HG02588 (cell line): ENCODE results near the gene EHD3.

Experiments used
- ATAC-seq: cut with Tn5 transposase; IDR thresholded peaks from one replicate; pipeline ENCODE4 v1.9.1; 2021; ENCODE audit warnings: mild to moderate bottlenecking, moderate library complexity; ENCODE audit not compliant: unreplicated experiment

The EHD3 gene

DNA sequence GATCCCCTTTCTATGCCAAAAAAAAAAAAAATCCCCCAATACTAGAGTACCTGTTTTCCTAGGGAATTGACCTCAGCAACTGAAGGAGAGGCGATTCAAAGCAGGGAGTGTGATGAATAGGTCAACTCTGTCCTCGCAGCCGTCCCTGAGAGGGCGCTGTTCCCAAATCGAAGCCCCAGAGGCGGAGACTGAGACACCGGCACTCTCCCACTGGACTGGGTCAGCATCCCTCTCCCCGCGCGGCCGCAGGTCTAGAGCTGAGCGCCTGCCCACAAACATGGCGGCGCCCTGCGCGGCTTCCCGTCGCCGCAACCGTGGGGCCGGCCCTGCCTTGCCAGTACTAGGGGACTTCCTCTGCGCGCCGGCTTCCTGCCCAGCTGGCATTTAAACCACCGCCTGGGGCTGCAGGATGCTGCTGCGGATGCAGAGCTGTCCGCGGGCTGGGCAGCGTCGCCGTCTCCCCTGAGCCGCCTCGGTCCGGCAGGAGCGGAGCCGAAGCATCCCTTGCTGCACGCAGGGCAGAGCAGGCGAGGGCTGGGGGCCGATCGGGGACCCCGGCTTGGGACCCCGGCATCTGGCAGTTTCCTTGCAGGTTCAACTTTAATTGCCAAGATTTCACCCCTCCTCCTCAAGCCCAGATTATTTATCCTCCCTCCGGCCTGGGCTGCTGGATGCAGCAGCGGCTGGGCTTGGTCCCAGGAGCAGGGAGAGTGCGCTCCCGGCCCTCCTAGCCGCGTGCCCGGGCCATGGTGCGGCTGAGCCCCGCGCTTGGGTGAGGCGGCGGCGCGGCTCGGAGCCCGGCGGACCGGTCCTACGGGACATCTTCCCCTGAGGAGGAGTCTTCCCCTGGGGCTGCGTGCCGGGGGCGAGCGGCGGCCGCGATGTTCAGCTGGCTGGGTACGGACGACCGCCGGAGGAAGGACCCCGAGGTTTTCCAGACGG lies at the start of gene EHD3:
Gene EHD3, plus strand, starts transcription at position 412 of the 942 bp plus-strand sequence. Its CDS starts 470 bp downstream, at position 882.
- peak; percentile 98 for ATAC-seq

DNA sequence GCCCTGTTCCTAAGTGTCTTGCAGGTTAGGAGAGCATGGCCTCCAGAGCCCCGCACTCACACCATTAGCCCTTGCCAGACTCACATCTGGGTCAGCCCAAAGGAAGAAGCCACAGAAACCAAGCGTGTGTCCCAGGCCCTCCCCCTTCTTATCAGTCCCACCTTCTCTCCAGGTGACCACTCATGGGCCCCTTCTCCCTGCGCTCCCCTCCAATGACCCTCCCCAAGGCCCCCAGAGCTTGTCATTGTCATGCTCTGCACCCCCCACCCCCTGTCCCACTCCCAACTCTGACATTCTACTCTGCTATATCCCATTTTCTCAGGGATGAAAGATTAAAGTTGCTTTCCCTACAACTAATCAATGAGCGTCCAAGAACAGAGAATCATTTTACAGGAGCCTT lies 46.8 kb upstream of the EHD3 start:
- no peak for ATAC-seq

DNA sequence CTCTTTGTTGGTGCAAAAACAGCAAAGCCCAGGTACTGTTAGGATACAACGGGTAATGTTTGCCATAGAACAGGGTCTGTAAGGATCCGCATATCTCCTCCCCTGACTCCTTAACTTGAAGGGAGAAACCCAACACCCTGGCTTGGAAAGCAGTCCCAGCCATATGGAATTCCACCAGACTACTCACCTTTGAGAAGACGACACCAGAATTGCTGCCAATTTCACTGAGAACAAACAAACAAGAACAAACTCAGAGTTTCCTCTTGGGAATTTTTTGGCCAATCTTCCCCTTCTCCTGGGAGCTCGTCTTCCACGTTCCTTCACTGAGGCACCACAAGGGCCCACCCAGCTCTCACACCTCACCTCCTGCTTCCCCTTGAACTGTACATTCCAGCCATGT lies 45.8 kb upstream of the EHD3 start:
- no peak for ATAC-seq

DNA sequence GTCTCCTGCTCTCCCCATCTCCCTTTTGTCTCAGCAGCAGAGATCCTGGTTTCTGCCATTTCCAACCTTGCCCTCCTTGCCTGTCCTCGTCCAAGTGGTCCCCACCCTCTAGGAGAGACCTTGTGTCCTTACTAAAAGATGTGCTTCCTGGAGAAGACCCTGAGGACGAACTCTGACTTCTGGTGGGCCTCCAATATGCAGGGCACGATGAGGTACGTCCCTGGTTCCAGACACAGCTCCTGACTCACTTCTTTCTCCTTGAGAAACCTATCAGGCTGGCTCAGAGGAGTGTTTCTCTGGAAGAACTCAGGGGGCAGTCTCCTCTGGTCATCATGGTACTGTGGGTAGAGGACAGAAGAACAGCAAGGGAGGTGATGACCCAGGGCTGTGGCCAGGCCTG lies 44.8 kb upstream of the EHD3 start:
- ATAC-seq, result no peak

DNA sequence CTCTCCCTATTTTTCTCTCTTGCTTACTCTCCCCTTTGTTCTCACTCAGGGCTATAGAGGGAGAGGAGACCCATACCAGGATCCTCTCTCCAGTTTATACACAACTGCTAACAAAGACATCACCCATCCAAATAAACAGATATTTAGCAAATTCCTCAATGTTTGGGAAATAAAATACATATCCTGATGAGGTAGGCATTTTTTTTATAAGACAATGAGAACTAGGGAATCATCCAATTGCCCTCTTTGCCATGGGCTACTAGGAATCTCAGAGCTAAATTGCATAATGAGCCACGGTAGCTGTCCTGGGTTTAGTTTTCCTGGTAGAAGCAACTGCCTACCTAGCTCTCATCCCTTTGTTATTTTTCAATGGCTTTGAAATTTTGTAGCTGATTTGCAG lies 43.8 kb upstream of the EHD3 start:
- ATAC-seq, result no peak

DNA sequence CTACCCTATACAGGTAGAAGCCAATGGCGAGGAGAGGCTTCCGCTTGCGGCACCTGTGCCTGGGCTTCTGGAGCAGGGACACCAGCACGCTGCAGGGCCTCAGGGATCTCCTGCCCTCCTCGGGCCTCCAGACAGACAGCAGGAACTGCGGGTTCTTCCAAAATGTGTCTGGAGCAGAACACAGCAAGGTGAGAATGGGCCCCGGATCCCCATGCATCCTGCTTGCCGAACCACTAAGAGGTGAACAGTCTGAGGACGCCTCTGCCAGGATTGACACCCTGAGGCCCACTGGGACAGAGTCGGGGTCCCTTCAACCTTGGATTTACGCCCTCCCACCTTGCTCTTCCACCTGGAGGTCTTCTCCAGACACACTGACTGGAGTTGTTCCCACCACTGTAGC lies 42.0 kb upstream of the EHD3 start:
- ATAC-seq, result no peak

DNA sequence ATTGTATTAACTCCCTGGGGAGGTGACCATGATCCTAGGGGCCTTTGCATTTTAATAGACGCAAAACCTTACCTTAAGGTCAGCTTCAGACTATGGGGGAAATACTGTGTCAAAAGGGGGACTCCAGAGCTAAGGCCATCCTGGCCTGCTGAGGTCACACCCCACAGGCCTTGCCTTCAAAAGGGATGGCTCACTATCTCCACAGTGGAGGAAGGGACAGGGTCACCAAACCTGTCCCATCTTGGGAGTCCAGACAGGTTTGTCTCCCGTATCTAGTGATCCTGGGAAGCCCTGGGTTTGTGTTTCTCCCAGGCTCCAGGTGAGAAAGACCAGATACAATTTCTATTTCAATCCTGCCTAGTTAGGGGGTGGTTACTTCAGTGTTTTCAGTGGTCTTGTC lies 41.6 kb upstream of the EHD3 start:
- no peak for ATAC-seq

DNA sequence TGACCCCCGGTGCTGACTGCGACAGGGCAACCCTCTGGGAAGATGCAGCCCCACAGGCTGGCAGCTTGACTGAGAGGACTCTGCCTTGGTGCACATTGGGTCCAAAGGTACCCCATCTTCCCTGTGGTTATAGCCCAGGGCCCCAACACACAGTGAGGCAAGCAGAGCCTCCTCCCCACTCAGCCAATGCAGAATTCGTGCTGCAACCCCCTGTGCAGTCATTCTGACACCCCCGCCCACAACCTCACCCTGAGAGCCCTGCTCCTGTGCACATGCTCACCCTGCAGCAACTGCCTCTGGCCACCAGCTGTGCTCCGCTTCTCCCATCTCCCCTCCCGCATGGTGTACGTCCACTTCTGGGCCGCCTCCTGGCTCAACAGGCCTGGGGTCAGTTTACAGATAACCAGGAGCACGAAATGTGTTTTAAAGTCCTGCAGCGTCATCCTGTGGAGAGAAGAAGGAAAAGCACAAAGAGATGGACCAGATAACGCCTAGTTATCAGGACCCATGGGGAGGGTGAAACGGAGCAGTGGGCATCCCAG lies 41.0 kb upstream of the EHD3 start:
- ATAC-seq, result no peak

DNA sequence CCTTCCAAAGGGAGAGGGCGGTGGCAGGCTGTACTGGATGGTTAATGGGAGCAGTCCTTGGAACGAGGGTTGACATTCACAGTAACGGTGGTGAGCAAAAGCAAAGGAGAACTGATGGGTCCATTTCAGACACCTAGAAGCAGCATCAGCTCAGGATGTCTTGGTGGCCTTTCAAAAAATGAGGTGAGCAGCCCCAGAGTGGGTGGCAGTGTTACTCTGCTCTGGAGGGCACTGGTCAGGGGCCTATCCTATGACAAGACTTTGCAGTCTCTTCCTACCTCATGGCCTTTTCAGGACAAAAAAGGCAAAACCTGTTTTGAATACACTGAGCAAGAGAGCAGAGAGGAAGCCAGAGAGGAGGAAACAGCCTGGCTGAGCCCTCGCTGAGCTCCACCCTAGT lies 40.1 kb upstream of the EHD3 start:
- no peak for ATAC-seq

DNA sequence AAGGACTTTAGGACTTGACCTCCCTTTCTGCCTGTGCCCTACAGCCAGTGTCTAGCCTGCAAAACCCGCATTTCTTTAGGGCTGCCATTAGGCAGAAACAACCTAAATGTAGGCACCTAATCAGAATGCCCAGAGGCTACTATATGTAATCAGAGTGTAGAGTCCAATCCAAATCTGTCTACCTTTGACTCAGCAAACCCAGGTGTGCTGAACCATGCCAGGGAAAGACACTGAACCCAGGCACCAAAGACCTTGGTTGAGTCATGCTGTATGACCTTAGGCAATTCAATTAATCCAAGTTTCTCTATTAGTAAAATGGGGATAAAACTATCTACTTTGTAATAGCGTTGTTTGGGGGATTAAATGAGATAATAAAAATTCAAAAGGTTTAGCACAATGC lies 37.3 kb upstream of the EHD3 start:
- ATAC-seq, result no peak

DNA sequence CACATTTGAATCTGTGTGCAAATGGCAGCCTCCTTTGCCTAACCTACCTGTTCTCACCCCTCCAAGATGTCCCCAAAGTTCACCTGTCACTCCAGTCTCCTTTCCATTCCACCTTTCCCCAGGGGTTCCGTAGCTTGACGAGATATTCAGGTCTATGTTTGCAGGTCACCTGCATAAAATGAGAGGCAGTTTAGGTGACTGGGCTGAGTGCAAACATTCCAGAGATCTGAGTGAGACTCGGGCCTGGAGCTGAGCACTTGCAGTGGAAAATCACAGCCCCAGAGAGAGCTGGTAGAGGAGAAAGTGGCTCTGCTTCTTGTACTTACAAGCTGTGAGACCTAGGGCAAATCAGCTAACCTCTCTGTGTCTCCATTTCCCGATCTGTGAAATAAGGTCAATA lies 36.8 kb upstream of the EHD3 start:
- ATAC-seq, result no peak

DNA sequence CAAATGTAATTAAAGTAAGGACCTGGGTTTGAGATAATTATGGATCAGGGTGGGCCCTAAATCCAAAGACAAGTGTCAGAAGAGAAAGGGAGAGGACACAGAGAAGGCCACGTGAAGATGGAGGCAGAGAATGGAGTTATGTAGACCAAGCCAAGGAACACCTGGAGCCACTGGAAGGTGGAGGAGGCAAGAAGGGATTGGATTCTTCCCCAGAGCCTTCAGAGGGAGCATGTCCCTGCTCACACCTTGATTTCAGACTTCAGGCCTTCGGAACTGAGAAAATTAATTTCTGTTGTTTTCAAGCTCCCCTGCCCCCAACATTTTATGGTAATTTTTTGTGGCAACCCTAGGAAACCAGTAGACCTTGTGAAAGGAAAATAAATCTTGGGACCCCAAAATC lies 36.3 kb upstream of the EHD3 start:
- ATAC-seq, result no peak

DNA sequence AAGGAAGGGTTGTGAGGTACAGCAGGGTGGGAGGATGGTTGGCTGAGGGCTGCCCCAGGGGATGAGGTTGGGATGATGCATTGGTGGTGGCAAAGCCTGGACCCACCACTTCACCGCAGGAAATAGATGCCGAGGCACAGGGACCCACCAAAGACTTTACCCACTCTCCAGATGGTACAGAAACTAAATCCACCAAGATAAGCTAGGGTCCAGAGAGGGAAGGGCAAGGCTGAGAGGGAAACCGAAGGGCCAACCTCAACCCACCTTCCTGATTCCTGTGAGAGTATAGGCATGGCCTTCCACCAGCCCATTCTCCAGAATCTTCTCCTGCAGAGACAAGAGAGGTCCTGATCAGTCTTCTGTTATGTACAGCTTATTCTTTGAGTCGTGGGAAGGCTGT lies 34.7 kb upstream of the EHD3 start:
- ATAC-seq, result no peak

DNA sequence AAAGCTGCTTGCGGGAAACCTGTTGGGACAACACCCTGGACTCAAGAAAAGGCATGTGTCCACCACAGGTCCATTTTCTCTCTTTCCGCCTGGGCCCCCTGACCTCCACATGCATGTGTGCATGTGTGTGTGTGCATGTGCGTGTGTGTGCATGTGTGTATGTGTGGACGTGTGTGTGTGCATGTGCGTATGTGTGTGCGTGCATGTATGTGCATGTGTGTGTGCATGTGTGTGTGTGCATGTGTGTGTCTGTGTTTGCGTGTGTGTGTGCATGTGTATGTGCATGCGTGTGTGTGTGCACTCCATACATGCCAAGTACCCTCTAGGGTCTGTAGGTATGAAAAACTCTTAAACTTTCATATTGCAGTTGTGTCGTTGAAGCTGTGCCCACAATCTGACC lies 33.0 kb upstream of the EHD3 start:
- ATAC-seq, result no peak

DNA sequence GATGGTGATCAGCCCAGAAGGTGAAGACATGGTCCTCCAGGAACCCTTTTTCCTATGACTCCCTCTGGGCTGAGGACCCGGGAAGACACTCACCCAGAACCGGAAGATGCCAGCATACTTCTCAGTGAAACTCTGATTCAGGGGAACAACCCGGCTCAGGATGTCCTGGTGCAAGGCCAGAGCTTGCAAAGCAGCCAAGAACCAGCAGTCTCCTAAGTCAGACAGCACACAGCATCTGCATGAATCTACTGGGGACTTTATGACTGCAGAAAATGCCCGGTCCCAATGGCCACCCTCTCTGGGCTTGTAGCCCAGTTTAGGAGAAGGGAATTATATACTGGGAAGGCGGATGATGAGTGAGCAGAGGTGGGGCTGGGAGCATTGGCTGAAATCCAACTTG lies 31.9 kb upstream of the EHD3 start:
- ATAC-seq, result no peak

DNA sequence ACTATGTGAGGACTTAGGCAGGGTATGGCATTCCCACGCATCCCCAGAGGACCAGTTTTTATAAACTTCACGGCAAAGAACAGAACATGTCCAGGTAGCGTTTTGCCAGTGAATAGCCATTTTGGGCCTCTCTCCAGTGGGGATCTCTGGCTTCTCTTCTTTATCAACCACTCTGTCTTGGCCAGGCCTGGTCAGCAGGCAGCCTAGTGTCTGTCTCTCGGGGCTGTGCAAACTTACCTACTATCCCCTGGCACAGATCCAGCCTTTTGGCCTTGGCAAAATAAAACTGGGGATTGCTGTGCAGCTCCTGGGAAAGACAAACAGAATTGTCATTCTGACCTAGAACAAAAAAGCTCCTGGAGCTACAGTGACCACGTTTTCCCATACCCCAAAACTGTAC lies 31.1 kb upstream of the EHD3 start:
- no peak for ATAC-seq

DNA sequence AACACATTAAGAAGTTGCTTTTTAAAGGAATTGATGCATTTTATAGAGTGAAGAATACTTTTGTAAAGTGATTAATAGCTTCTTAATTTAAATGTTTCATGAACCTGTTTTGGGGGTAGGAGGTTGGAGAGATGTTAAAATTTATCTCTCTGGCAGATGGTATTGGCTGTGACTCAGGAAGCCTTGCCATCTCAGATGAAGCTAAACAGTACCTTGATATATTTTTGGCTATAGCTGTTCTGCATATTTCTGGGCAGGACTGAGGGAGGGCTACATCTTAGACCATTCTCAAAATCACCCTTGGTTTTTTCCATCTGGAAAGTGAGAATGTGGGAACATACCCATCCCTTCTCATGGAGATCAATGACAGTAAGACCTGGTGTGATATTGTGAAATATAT lies 30.0 kb upstream of the EHD3 start:
- no peak for ATAC-seq

DNA sequence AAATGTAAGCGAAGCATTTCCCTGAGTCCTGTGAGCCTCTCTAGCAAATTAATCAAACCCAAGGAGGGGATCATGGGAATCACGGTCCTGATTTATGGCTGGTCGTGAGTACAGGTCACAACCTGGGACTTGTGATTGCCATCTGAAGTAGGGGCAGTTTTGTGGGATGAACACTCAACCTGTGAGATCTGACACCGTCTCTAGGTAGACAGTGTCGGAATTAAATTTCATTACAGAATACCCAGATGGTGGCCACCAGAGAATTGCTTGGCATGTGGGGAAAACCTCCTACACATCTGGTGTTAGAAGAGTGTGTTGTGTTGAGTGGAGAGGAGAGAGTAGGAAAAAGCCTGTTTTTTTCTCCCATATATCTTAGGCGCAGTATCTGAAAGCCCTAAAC lies 29.2 kb upstream of the EHD3 start:
- no peak for ATAC-seq

DNA sequence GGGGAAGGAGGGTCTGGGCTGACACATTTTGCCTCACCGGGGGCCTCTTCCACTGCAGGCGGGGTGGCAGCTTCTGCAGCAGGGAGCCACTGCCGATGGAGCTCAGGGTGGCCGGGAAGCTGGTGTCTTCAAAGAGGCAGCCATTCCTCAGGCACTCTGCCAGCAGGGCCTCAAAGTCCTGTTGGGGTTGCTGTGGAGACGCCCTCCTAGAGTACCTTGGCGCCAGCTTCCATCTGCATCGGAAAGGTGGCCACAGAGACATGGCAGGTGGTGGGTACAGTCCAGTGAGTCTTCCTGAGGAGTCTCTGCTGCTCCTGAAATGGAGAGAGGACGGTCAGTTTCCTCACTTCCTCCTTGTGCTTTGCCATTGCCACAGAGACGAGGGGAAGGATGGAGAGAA lies 28.8 kb upstream of the EHD3 start:
- no peak for ATAC-seq

DNA sequence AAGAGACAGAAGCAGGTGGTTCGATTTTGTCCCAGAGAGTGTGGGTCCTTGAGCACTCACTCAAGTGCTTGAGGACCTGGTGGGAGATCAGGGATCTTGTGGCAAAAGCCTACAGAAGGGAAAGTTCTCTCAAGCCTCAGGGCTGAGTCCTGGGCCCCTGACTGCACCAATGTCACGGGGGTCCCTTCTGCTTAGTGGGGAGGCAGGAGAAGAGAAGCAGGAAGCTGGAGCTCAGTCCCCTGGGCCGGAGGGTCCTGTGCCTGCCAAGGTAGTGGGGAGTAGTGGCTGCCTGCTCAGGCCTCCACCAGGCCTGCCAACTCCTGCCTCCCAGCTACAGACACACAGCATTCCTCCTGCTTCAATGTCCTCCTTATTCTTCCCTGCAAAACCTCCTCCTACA lies 28.3 kb upstream of the EHD3 start:
- ATAC-seq, result no peak

DNA sequence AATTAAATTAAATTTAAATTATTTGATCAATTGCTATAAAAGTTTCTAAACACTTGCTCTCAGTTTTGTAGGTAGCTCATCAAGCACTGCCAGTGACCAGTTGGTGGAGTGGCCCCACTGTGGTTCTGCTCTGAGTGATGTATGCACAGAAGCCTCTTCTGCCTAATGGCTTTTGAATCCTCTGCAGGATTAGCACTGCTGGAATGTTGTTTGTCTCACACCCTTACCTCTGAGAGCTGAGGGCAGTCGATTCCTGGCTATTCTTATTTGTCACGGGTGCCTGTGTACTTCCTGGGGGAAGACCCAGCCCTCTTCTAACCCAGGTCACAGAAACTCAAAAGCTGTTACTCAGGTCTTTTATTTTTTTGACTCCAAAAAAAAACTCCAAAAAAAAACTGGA lies 26.2 kb upstream of the EHD3 start:
- peak; percentile 73 for ATAC-seq

DNA sequence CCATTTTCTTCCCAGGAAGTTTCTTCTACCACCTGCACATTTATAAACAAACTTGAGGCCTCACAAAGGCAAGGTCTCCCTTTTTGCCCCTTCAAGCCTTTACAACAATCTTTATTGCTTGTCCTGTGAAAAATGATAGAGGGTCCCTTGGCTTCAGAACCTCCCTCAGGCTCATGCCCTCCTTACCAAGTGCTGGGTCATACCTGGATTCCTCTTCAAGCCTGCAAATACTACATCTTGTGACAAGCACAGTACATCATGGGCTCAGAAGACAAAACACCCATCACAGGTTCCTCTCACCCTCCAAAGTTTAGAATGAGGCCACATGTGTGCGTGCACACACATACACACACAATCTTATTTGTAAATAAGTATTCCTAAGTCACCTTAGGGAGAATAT lies 25.7 kb upstream of the EHD3 start:
- ATAC-seq, result no peak
